MM.1S (cell line): ENCODE measurements around the gene COX14.

Experiments used
- DNase-seq: peaks from one replicate; pipeline ENCODE4 v3.0.0-alpha.2; 2015
- H2AFZ ChIP-seq: fragments of 300-600 bp; sonication (generic); 2 replicates; pipeline ENCODE4 v1.6.0; 2016; ENCODE audit warnings: antibody characterized with exemption, low read length
- H3F3A ChIP-seq: fragments of 300-600 bp; sonication (generic); 2 replicates; pipeline ENCODE4 v1.6.1; 2016; ENCODE audit warnings: mild to moderate bottlenecking, antibody characterized with exemption, low read length, moderate library complexity, mixed read lengths; ENCODE audit not compliant: insufficient read depth
- H3K27ac ChIP-seq: fragments of 300-600 bp; sonication (generic); 2 replicates; pipeline ENCODE4 v1.5.1; 2016; ENCODE audit warnings: mild to moderate bottlenecking, low read length
- H3K27me3 ChIP-seq: fragments of 300-600 bp; sonication (generic); replicated peaks from 2 replicates; pipeline ENCODE4 v1.6.0; 2016; ENCODE audit warnings: low read length; ENCODE audit not compliant: insufficient read depth
- H3K36me3 ChIP-seq: fragments of 300-600 bp; sonication (generic); replicated peaks from 2 replicates; pipeline ENCODE4 v1.6.1; 2016; ENCODE audit warnings: mild to moderate bottlenecking, low read length, mixed read lengths; ENCODE audit not compliant: insufficient read depth
- H3K4me1 ChIP-seq: fragments of 300-600 bp; sonication (generic); 2 replicates; pipeline ENCODE4 v1.6.1; 2016; ENCODE audit warnings: low read length, mixed read lengths
- H3K4me2 ChIP-seq: fragments of 300-600 bp; sonication (generic); 2 replicates; pipeline ENCODE4 v1.6.0; 2016; ENCODE audit warnings: low read depth, low read length
- H3K4me3 ChIP-seq: fragments of 300-600 bp; sonication (generic); 2 replicates; pipeline ENCODE4 v1.5.1; 2016; ENCODE audit warnings: low read length, mixed read lengths
- H3K79me2 ChIP-seq: fragments of 300-600 bp; sonication (generic); 2 replicates; pipeline ENCODE4 v1.6.1; 2016; ENCODE audit warnings: mixed run types, low read length, mixed read lengths
- H3K9ac ChIP-seq: fragments of 300-600 bp; sonication (generic); 2 replicates; pipeline ENCODE4 v1.6.1; 2016; ENCODE audit warnings: low read length, mixed read lengths
- H3K9me2 ChIP-seq: fragments of 300-600 bp; sonication (generic); replicated peaks from 2 replicates; pipeline ENCODE4 v1.6.1; 2016; ENCODE audit warnings: mild to moderate bottlenecking, low read length, mixed read lengths; ENCODE audit not compliant: insufficient read depth
- H3K9me3 ChIP-seq: fragments of 300-600 bp; sonication (generic); replicated peaks from 2 replicates; pipeline ENCODE4 v1.6.1; 2016; ENCODE audit warnings: mild to moderate bottlenecking, low read length, mixed read lengths; ENCODE audit not compliant: insufficient read depth
- H4K20me1 ChIP-seq: fragments of 300-600 bp; sonication (generic); 2 replicates; pipeline ENCODE4 v1.6.1; 2016; ENCODE audit warnings: mild to moderate bottlenecking, low read length, moderate library complexity, mixed read lengths; ENCODE audit not compliant: insufficient read depth
- EZH2 ChIP-seq: fragments of 300-600 bp; sonication (generic); optimal IDR thresholded peaks from 2 replicates; pipeline ENCODE3; 2017; ENCODE audit warnings: low read depth, mild to moderate bottlenecking, antibody characterized with exemption, low read length, mixed read lengths
- EZH2phosphoT487 ChIP-seq: fragments of 300-600 bp; sonication (generic); IDR thresholded peaks from 2 replicates; pipeline ENCODE4 v1.6.1; 2018; ENCODE audit warnings: antibody characterized with exemption, low read length
- TF ChIP-seq, protein P1 (sequence below): fragments of 300-600 bp; sonication (generic); IDR thresholded peaks from 2 replicates; pipeline ENCODE4 v1.5.1; 2016; ENCODE audit warnings: antibody characterized with exemption, low read length, mixed read lengths

Gene COX14

DNA sequence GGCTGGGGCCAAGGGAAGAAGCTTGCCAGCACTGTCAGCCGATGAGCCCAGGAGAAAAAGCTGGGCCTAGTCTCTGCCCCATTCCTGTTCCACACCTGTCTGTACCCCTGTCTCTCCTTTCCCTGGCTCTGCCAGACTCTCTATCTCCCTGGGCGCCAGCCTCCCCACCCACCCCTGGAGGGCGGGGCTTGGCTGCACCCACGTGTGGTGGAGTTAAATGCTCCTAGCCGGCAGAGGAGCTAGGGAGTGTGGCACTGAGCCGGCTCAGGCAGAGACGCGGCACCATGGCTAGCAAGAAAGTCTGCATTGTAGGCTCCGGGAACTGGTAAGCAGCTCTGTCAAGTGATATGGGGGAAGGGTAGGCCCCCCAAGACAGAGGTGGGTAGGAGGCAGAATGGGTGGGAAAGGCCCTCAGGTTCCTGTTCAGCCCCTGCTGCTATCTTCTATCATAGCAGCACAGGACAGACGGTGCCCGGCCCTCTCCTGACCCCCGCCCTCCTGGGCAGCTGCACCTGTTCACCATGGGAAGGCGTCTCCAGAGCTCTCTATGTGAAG, 8.2 kb upstream of the COX14 start, which contains the start of gene GPD1:
Gene GPD1 (plus strand): TSS at position 242 of the 555 bp plus-strand sequence. CDS start 43 bp downstream, at position 285.
- H3K4me1 ChIP-seq, result peaks cover 8% of the 10 kb centered on the region; the same call in 1 of the 2 replicates
- H3K9me3 ChIP-seq, result no peaks in the 10 kb centered on the region
- no peaks in the 10 kb centered on the region for H3K9me2 ChIP-seq
- no peak within 1 kb of the TSS for H3K4me2 ChIP-seq
- no peak within 1 kb of the TSS for H2AFZ ChIP-seq
- no peak within 1 kb of the TSS for H3K9ac ChIP-seq
- H3K79me2 ChIP-seq, result no peaks in the 10 kb centered on the region
- H4K20me1 ChIP-seq, result no peaks in the 10 kb centered on the region
- peaks cover 4% of the 10 kb centered on the region; the same call in 1 of the 2 replicates for H3F3A ChIP-seq
- no peak within 1 kb of the TSS for H3K27ac ChIP-seq
- peaks cover 6% of the 10 kb centered on the region; the same call in 1 of the 2 replicates for H3K36me3 ChIP-seq
- no peak for DNase-seq
- no peak within 1 kb of the TSS for H3K4me3 ChIP-seq
- no peaks in the 10 kb centered on the region for H3K27me3 ChIP-seq
- TF ChIP-seq EZH2phosphoT487, result no peak
- no peak for TF ChIP-seq EZH2
- TF ChIP-seq, protein P1, sequence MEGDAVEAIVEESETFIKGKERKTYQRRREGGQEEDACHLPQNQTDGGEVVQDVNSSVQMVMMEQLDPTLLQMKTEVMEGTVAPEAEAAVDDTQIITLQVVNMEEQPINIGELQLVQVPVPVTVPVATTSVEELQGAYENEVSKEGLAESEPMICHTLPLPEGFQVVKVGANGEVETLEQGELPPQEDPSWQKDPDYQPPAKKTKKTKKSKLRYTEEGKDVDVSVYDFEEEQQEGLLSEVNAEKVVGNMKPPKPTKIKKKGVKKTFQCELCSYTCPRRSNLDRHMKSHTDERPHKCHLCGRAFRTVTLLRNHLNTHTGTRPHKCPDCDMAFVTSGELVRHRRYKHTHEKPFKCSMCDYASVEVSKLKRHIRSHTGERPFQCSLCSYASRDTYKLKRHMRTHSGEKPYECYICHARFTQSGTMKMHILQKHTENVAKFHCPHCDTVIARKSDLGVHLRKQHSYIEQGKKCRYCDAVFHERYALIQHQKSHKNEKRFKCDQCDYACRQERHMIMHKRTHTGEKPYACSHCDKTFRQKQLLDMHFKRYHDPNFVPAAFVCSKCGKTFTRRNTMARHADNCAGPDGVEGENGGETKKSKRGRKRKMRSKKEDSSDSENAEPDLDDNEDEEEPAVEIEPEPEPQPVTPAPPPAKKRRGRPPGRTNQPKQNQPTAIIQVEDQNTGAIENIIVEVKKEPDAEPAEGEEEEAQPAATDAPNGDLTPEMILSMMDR, result no peak

DNA sequence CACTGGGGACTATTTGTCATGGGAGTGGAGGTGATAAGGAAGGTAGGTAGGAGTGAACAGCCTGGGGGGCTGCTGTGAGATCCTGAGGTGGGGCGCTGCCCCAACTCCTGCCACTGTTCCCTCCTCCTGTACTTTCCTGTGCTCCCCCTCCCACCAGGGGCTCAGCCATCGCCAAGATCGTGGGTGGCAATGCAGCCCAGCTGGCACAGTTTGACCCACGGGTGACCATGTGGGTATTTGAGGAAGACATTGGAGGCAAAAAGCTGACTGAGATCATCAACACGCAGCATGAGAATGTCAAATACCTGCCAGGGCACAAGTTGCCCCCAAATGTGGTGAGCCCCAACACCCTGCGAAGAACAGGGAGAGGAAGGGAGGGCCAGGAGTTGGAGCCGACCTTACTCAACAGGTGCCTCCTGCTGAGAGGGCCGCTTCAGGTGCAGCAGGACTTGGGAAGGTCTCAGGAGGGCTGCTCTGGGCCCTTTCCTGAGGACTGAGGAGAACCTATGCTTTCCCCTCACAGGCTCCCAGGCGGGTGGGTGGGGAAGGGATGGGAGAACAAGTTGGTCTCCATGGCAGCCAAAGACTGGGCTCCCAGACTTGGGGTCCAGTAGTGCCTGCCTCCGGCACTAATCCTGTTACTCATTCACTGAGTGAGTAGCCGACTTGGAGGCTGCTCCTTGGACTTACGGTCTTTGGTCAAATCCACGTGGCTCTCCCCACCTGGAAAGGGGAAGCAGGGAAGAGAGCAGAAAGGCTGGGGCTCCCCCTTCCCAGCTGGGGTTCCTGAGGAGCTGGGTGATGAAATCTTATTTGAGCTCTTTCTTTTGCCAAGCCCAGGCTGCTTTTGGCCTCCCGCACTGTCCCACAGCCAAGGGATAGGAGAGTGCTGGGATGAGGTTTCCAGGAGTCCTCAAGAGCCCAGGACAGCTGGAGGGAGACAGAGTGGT, 7.3 kb upstream of the COX14 start:
- H3K36me3 ChIP-seq, result no peaks in the 10 kb centered on the region
- H3K27me3 ChIP-seq, result no peaks in the 10 kb centered on the region
- H3K27ac ChIP-seq, result no peak overlapping the region
- TF ChIP-seq, protein P1, result no peak
- no peak for TF ChIP-seq EZH2phosphoT487
- no peak for TF ChIP-seq EZH2
- peaks cover 15% of the 10 kb centered on the region for H3K4me1 ChIP-seq
- H3K4me2 ChIP-seq, result no peak overlapping the region
- H4K20me1 ChIP-seq, result no peaks in the 10 kb centered on the region
- H3K9ac ChIP-seq, result no peak overlapping the region
- no peaks in the 10 kb centered on the region for H3K9me3 ChIP-seq
- H3K4me3 ChIP-seq, result no peak overlapping the region
- H2AFZ ChIP-seq, result no peak overlapping the region
- peaks cover 12% of the 10 kb centered on the region for H3F3A ChIP-seq
- DNase-seq, result no peak
- H3K9me2 ChIP-seq, result no peaks in the 10 kb centered on the region
- H3K79me2 ChIP-seq, result no peaks in the 10 kb centered on the region

DNA sequence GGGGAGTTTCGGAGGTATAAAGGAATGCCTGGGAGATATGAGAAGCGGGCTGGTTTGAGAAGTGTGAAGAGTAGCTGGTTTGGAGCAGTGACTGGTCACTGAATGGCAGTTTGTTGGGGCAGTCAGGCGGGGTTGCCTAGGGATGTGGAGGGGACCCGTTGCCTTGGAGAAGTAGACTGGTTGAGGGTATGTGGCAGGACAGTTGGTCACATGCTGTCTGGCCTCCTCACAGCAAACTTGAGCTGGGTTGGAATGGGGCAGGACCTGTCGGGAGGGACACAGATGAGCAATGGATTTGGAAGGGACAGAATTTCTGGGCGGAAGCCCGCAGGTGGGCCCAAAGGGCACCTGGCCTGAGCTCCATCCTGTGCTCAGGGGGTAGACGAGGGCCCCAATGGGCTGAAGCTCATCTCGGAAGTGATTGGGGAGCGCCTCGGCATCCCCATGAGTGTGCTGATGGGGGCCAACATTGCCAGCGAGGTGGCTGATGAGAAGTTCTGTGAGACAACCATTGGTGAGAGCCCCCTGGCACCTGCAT, 6.1 kb upstream of the COX14 start:
- no peaks in the 10 kb centered on the region for H3K79me2 ChIP-seq
- H3K27me3 ChIP-seq, result no peaks in the 10 kb centered on the region
- H3K9me3 ChIP-seq, result no peaks in the 10 kb centered on the region
- no peaks in the 10 kb centered on the region for H3K36me3 ChIP-seq
- H3F3A ChIP-seq, result peaks cover 21% of the 10 kb centered on the region
- H4K20me1 ChIP-seq, result no peaks in the 10 kb centered on the region
- no peaks in the 10 kb centered on the region for H3K9me2 ChIP-seq
- H3K4me2 ChIP-seq, result no peak overlapping the region
- H2AFZ ChIP-seq, result no peak overlapping the region
- peaks cover 27% of the 10 kb centered on the region for H3K4me1 ChIP-seq
- no peak overlapping the region for H3K4me3 ChIP-seq
- H3K27ac ChIP-seq, result no peak overlapping the region
- no peak for TF ChIP-seq EZH2
- TF ChIP-seq, protein P1, result no peak
- no peak for TF ChIP-seq EZH2phosphoT487
- no peak for DNase-seq
- no peak overlapping the region for H3K9ac ChIP-seq
